ENCODE data around the gene PHF13. TPM values are rescaled to one million over a fixed set of nuclear protein-coding genes. Genes with fewer than 3 reads are reported as not detected.

The PHF13 gene
- total RNA-seq, 1 experiment from 2014 or later = 37.8 TPM

DNA sequence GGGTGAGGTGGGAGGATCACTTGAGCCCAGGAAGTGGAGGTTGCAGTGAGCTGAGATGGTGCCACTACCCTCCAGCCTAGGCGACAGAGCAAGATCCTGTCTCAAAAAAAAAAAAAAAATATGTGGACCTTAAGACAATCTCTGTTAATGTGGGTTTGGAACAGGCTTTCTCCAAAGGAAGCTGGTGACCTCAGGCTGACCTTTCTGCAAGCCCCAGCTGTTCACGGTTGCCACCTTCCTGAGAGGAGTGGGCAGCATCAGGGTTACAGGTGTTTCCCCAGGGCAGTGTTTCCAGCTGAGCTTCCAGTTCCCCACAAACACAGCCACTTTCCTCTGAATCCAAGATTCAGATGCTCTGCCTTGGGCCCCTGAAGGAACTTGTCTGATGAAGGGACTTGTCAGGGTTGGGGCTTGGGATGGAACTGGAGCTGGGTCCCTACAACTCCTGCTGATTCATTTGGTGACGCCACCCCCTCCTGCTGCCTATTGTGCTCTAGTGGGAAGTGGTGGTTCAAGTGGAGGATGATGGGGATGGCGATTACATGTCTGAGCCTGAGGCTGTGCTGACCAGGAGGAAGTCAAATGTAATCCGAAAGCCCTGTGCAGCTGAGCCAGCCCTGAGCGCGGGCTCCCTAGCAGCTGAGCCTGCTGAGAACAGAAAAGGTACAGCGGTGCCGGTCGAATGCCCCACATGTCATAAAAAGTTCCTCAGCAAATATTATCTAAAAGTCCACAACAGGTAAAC lies 31.8 kb upstream of the PHF13 start:
- DNase-seq (ENCODE audit: low spot score) = no peak
- BruUV-seq (replicated peaks) = no TSS peak
- ChIA-PET POLR2A (ENCODE audit: low non-redundant PET) (no interaction called here), CTCF (interaction anchor here (0.7 kb wide), 1 partner anchor 723 kb away, joined by 3 read pairs; no protein-coding TSS in a partner anchor)
- Histone ChIP-seq H3K27ac (ENCODE audit: low read depth, low read length, poor library complexity, severe bottlenecking) (no peak overlapping the region), H3K27me3 (replicated peaks; ENCODE audit: insufficient read depth, low read depth, low read length, poor library complexity) (no peaks in the 10 kb centered on the region), H3K9me3 (ENCODE audit: low read depth, low read length, poor library complexity, severe bottlenecking) (no peaks in the 10 kb centered on the region), H3K4me1 (ENCODE audit: insufficient read depth, low read length, poor library complexity, severe bottlenecking) (peaks cover 14% of the 10 kb centered on the region), H3K36me3 (ENCODE audit: insufficient read depth, low read length, poor library complexity, severe bottlenecking) (peaks cover 3% of the 10 kb centered on the region), H3K4me3 (ENCODE audit: low read depth, low read length, poor library complexity, severe bottlenecking) (no peak overlapping the region)
- TF ChIP-seq, protein P1, sequence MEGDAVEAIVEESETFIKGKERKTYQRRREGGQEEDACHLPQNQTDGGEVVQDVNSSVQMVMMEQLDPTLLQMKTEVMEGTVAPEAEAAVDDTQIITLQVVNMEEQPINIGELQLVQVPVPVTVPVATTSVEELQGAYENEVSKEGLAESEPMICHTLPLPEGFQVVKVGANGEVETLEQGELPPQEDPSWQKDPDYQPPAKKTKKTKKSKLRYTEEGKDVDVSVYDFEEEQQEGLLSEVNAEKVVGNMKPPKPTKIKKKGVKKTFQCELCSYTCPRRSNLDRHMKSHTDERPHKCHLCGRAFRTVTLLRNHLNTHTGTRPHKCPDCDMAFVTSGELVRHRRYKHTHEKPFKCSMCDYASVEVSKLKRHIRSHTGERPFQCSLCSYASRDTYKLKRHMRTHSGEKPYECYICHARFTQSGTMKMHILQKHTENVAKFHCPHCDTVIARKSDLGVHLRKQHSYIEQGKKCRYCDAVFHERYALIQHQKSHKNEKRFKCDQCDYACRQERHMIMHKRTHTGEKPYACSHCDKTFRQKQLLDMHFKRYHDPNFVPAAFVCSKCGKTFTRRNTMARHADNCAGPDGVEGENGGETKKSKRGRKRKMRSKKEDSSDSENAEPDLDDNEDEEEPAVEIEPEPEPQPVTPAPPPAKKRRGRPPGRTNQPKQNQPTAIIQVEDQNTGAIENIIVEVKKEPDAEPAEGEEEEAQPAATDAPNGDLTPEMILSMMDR (conservative IDR thresholded peaks at IDR 0.05; ENCODE audit: low read depth, low read length) = no peak
- no peak for TF ChIP-seq EZH2 (IDR thresholded peaks at IDR 0.05; ENCODE audit: borderline replicate concordance, low read depth, low read length, poor library complexity, severe bottlenecking)
- intact Hi-C loops (cut with micrococcal nuclease; ENCODE audit: unreplicated experiment) = no loop called here

DNA sequence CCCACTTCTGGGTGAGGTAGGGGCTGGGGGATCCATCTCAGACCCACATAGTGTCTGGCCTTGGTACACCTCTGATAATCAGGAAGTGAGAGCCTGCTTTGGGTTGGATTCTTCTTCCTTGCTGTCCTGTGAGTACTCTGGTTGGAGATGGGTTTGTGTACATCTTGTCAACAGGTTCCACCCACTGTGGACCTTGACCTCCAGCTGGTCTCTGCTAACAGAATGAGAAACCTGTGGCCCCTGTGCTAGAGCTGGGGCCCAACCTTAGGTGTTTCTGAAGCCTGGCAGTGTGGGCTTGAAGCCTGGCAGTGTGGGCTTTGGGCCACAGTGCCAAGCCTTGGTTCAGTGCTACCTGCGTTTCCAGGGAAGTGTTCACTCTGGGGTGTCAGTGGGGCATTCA lies 31.2 kb upstream of the PHF13 start:
- ChIA-PET POLR2A (ENCODE audit: low non-redundant PET) (no interaction called here), CTCF (no interaction called here)
- Histone ChIP-seq H3K9me3 (ENCODE audit: low read depth, low read length, poor library complexity, severe bottlenecking) (no peaks in the 10 kb centered on the region), H3K27me3 (replicated peaks; ENCODE audit: insufficient read depth, low read depth, low read length, poor library complexity) (no peaks in the 10 kb centered on the region), H3K27ac (ENCODE audit: low read depth, low read length, poor library complexity, severe bottlenecking) (no peak overlapping the region), H3K4me1 (ENCODE audit: insufficient read depth, low read length, poor library complexity, severe bottlenecking) (peaks cover 14% of the 10 kb centered on the region), H3K4me3 (ENCODE audit: low read depth, low read length, poor library complexity, severe bottlenecking) (no peak overlapping the region), H3K36me3 (ENCODE audit: insufficient read depth, low read length, poor library complexity, severe bottlenecking) (peaks cover 3% of the 10 kb centered on the region)
- no peak for DNase-seq (ENCODE audit: low spot score)
- BruUV-seq (replicated peaks) = no TSS peak
- TF ChIP-seq EZH2 (IDR thresholded peaks at IDR 0.05; ENCODE audit: borderline replicate concordance, low read depth, low read length, poor library complexity, severe bottlenecking) = no peak
- TF ChIP-seq, protein P1 (conservative IDR thresholded peaks at IDR 0.05; ENCODE audit: low read depth, low read length) = no peak
- intact Hi-C loops (cut with micrococcal nuclease; ENCODE audit: unreplicated experiment) = no loop called here

DNA sequence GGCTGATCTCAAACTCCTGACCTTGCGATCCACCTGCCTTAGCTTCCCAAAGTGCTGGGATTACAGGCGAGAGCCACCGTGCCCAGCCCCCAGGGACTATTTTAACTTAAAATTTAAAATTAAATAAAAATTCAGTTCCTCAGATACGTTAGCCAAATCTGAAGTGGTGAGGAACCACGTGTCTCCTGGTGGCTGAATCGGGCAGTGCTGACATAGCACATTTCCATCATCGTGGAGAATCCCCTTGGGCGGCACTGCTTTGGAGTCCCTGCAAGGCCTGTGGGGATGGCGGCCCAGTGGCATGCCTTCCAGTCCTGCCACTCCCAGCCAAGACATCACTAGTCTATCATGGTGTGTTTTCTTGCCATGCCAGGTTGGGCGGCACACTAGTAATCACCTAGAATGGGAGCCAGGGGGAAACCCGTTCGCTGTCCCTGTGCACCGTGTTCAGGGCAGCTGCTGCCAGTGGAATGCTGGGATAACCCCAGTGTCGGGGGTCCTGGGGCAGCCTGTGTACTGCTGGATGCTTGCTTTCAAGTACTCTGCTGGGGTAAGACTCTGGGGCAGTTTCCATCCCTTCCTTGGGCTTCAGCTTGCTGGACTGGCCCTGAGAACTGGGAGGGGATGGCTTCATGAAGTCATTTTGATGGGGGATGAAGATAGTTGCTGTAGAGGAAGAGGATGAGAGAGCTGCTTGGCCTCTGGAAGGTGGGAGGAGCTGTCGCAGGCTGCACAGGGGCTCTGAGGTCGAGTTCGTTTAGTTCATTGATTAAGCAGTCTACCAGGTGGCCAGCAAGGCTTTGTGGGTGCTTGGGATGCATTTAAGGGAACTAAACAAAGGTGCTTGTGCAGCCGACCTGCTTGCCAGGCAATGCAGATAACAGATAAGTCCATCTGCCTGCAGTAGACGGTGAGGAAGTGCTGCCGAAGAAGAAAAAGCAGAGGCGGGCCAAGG lies 29.1 kb upstream of the PHF13 start:
- H3K4me3 ChIP-seq (ENCODE audit: low read depth, low read length, poor library complexity, severe bottlenecking) = no peak overlapping the region
- H3K36me3 ChIP-seq (ENCODE audit: insufficient read depth, low read length, poor library complexity, severe bottlenecking) = peaks cover 19% of the 10 kb centered on the region
- no TSS peak for BruUV-seq (replicated peaks)
- H3K27ac ChIP-seq (ENCODE audit: low read depth, low read length, poor library complexity, severe bottlenecking) = no peak overlapping the region
- TF ChIP-seq EZH2 (IDR thresholded peaks at IDR 0.05; ENCODE audit: borderline replicate concordance, low read depth, low read length, poor library complexity, severe bottlenecking) = no peak
- TF ChIP-seq, protein P1 (conservative IDR thresholded peaks at IDR 0.05; ENCODE audit: low read depth, low read length) = 0 out of 2 replicates have a peak, but pooled peaks have one; percentile 10
- peaks cover 11% of the 10 kb centered on the region for H3K4me1 ChIP-seq (ENCODE audit: insufficient read depth, low read length, poor library complexity, severe bottlenecking)
- H3K9me3 ChIP-seq (ENCODE audit: low read depth, low read length, poor library complexity, severe bottlenecking) = no peaks in the 10 kb centered on the region
- POLR2A ChIA-PET (ENCODE audit: low non-redundant PET) = no interaction called here
- CTCF ChIA-PET = no interaction called here
- no peaks in the 10 kb centered on the region for H3K27me3 ChIP-seq (replicated peaks; ENCODE audit: insufficient read depth, low read depth, low read length, poor library complexity)
- DNase-seq (ENCODE audit: low spot score) = peak; percentile 35
- intact Hi-C loops (cut with micrococcal nuclease; ENCODE audit: unreplicated experiment) = no loop called here

All from A673 (cell line).